MM.1S (cell line): Measurements from ENCODE around the gene ARAP2.

Experiments
- CTCF ChIP-seq: fragments of 300-600 bp; sonication (generic); IDR thresholded peaks from 2 replicates; pipeline ENCODE4 v1.5.1; 2016; ENCODE audit warnings: antibody characterized with exemption, low read length, mixed read lengths
- EZH2 ChIP-seq: fragments of 300-600 bp; sonication (generic); optimal IDR thresholded peaks from 2 replicates; pipeline ENCODE3; 2017; ENCODE audit warnings: low read depth, mild to moderate bottlenecking, antibody characterized with exemption, low read length, mixed read lengths
- EZH2phosphoT487 ChIP-seq: fragments of 300-600 bp; sonication (generic); IDR thresholded peaks from 2 replicates; pipeline ENCODE4 v1.6.1; 2018; ENCODE audit warnings: antibody characterized with exemption, low read length

- TF ChIP-seq CTCF (no peak), EZH2phosphoT487 (no peak), EZH2 (no peak)
Observed at GRCh38 chr4:36178484-36178883, 65.8 kb downstream of the ARAP2 start.
